Measurements from ENCODE around the gene HENMT1.

DNA sequence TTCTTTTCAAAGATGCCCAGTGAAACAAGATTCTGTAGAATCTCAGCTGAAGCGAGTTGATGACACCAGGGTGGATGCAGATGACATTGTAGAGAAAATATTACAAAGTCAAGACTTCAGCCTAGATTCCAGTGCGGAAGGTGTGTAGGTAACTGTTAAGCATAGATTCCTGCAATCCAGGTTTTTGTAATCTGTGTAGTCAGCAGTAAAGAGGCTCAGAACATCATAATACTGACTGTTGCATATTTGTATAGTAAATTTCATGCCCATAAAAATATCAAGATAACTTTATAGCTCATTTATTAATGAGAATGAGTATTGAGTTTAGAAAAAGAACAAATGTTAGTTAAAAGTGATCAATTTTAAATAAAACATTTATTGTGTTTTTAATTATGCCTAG, 32.2 kb downstream of the HENMT1 start:
- TF ChIP-seq, protein P1, sequence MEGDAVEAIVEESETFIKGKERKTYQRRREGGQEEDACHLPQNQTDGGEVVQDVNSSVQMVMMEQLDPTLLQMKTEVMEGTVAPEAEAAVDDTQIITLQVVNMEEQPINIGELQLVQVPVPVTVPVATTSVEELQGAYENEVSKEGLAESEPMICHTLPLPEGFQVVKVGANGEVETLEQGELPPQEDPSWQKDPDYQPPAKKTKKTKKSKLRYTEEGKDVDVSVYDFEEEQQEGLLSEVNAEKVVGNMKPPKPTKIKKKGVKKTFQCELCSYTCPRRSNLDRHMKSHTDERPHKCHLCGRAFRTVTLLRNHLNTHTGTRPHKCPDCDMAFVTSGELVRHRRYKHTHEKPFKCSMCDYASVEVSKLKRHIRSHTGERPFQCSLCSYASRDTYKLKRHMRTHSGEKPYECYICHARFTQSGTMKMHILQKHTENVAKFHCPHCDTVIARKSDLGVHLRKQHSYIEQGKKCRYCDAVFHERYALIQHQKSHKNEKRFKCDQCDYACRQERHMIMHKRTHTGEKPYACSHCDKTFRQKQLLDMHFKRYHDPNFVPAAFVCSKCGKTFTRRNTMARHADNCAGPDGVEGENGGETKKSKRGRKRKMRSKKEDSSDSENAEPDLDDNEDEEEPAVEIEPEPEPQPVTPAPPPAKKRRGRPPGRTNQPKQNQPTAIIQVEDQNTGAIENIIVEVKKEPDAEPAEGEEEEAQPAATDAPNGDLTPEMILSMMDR (IDR thresholded peaks at IDR 0.05; ENCODE audit: insufficient read depth, low read length, poor library complexity, severe bottlenecking): no peak
- TF ChIP-seq EZH2phosphoT487 (conservative IDR thresholded peaks at IDR 0.05; ENCODE audit: low read length): no peak
